DMS53 treated with DMSO at 0.1 percent for 48 hours (cell line): Measurements from ENCODE around the gene HMHB1.

Experiments used
- DNase-seq: peaks from one replicate; lab custom pipeline; 2025; ENCODE audit not compliant: unreplicated experiment; lab: John Stamatoyannopoulos, UW

The HMHB1 gene

DNA sequence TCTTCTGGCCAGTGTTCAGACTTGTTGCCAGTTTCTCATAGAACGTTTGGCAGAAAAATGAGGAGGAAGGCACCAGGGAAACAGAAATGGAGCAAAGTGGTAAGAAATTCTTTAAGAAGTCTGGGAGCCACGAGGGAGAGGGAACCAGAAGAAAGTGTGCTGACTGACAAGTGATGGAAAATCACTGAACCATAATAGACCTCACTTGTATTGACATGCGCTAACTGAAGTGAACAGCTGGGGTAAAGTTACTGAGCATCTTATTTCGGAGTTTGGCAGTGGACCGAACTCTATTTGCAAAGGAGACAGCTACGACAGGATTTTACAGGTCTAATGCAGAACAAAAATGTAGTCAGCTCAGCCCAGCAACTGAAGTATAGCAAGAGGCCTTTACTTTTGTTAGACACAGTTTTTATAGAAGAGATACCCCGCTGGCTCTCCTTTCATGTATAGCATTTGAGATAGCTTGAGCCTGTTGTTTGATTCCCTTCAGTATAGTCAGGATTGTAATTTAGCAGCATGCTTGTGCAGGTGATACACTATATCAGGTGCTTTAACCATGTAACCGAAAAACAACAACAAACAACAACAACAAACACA lies 53.6 kb downstream of the HMHB1 start:
- DNase-seq: no peak
